Endothelial cell of umbilical vein (primary cell): ENCODE results near the gene SPSB3. TPM values are rescaled to one million over a fixed set of nuclear protein-coding genes. Genes with fewer than 3 reads are reported as not detected.

Source experiments
- BruUV-seq: library from RNA; stranded (reverse); fragments of 400-500 nt; replicated peaks from 2 replicates; lab custom pipeline; 2021; lab: Mats Ljungman, UMichigan
- CTCF ChIA-PET: fragments of 300-600, 350-600 bp; sonication (Branson Sonifier 250); formaldehyde crosslinking; loops from one replicate; lab custom pipeline; 2021; ENCODE audit warnings: antibody characterized with exemption, inconsistent platforms; lab: Charles Lee
- POLR2A ChIA-PET: fragments of 300-600, 350-600 bp; sonication (Branson Sonifier 250); formaldehyde crosslinking; loops from one replicate; lab custom pipeline; 2021; ENCODE audit warnings: antibody characterized with exemption, inconsistent platforms; lab: Charles Lee
- DNase-seq: peaks from one replicate; pipeline ENCODE4 v3.0.0-alpha.2; 2011; ENCODE audit warnings: low read depth, low spot score
- FAIRE-seq: peaks from 2 replicates; lab custom pipeline; 2011; peaks lifted over from hg19 to GRCh38; lab: Jason Lieb, UNC
- H2AFZ ChIP-seq: 2 replicates; pipeline ENCODE4 v1.6.0; 2012; ENCODE audit warnings: low read depth, low read length, control low read depth, inconsistent platforms
- H3K27ac ChIP-seq: 2 replicates; pipeline ENCODE4 v1.5.1; 2011; ENCODE audit warnings: low read depth, mild to moderate bottlenecking, control low read depth, low read length, moderate library complexity; ENCODE audit not compliant: insufficient read depth
- H3K27me3 ChIP-seq, 2 experiments: 2 replicates each; pipeline versions ENCODE4 v1.6.0 to v1.6.1; 2011; ENCODE audit warnings: low read length in 2 of 2, mixed read lengths in 1 of 2; ENCODE audit not compliant: control insufficient read depth in 2 of 2, insufficient read depth in 2 of 2
- H3K36me3 ChIP-seq, 2 experiments: 2 replicates in 1 of 2; 3 replicates in 1 of 2; pipeline ENCODE4 v1.5.1; 2011; ENCODE audit warnings: low read length in 2 of 2, mild to moderate bottlenecking in 1 of 2, moderate library complexity in 1 of 2; ENCODE audit not compliant: control insufficient read depth in 2 of 2, insufficient read depth in 2 of 2; ENCODE audit errors: extremely low read depth in 1 of 2
- H3K4me1 ChIP-seq: 3 replicates; pipeline ENCODE4 v1.5.1; 2011; ENCODE audit warnings: mild to moderate bottlenecking, low read length; ENCODE audit not compliant: control insufficient read depth, insufficient read depth; ENCODE audit errors: extremely low read depth
- H3K4me2 ChIP-seq: 2 replicates; pipeline ENCODE4 v1.6.1; 2011; ENCODE audit warnings: low read length, control low read depth, mixed read lengths; ENCODE audit not compliant: insufficient read depth
- H3K4me3 ChIP-seq, 3 experiments: fragments of 200-600 bp in 1 of 3; sonication (generic), shearing (Covaris generic) in 1 of 3; replicated peaks in 1 of 3; 2 replicates each; pipeline ENCODE4 v1.5.1; 2011 to 2016; ENCODE audit warnings: control low read depth in 3 of 3, low read length in 3 of 3, mild to moderate bottlenecking in 2 of 3, inconsistent platforms in 1 of 3, low read depth in 1 of 3, moderate library complexity in 1 of 3; ENCODE audit not compliant: insufficient read depth in 1 of 3
- H3K79me2 ChIP-seq: 2 replicates; pipeline ENCODE4 v1.6.0; 2012; ENCODE audit warnings: low read length, inconsistent platforms; ENCODE audit not compliant: control insufficient read depth, insufficient read depth
- H3K9ac ChIP-seq: replicated peaks from 2 replicates; pipeline ENCODE3; 2011; ENCODE audit warnings: low read length, control low read depth; ENCODE audit not compliant: insufficient read depth; ENCODE audit errors: extremely low read depth
- H3K9me1 ChIP-seq: replicated peaks from 3 replicates; pipeline ENCODE4 v1.6.0; 2011; ENCODE audit warnings: mild to moderate bottlenecking, low read length; ENCODE audit not compliant: control insufficient read depth, insufficient read depth; ENCODE audit errors: extremely low read depth
- H3K9me3 ChIP-seq: replicated peaks from 2 replicates; pipeline ENCODE4 v1.5.1; 2012; ENCODE audit warnings: low read length, inconsistent platforms; ENCODE audit not compliant: control insufficient read depth, insufficient read depth
- H4K20me1 ChIP-seq: replicated peaks from 2 replicates; pipeline ENCODE3; 2011; ENCODE audit warnings: mild to moderate bottlenecking, low read length; ENCODE audit not compliant: control insufficient read depth, insufficient read depth; ENCODE audit errors: extremely low read depth
- CTCF ChIP-seq, 2 donors: IDR thresholded peaks; 1 replicate in 1 of 2; 2 replicates in 1 of 2; pipeline ENCODE4 v1.5.1; 2011; ENCODE audit warnings: low read length in 2 of 2, mild to moderate bottlenecking in 2 of 2, moderate library complexity in 2 of 2, control low read depth in 1 of 2, inconsistent platforms in 1 of 2, low read depth in 1 of 2; ENCODE audit not compliant: insufficient read depth in 1 of 2; ENCODE audit errors: extremely low read depth in 1 of 2
- EZH2 ChIP-seq: IDR thresholded peaks from 2 replicates; pipeline ENCODE4 v1.6.1; 2012; ENCODE audit warnings: borderline replicate concordance, low read depth, mild to moderate bottlenecking, moderate library complexity, low read length, inconsistent platforms; ENCODE audit not compliant: severe bottlenecking
- GATA2 ChIP-seq: IDR thresholded peaks from 2 replicates; pipeline ENCODE4 v1.7.0; 2011; ENCODE audit warnings: low read depth, mild to moderate bottlenecking, moderate library complexity, mixed read lengths, low read length; ENCODE audit not compliant: insufficient read length, insufficient read depth
- MYC ChIP-seq: IDR thresholded peaks from one replicate; pipeline ENCODE4 v1.6.1; 2011; ENCODE audit warnings: mild to moderate bottlenecking, low read depth, low read length
- POLR2A ChIP-seq: IDR thresholded peaks from 2 replicates; pipeline ENCODE4 v1.6.1; 2012; ENCODE audit warnings: low read depth, mild to moderate bottlenecking, control low read depth, low read length
- POLR2AphosphoS5 ChIP-seq: IDR thresholded peaks from 2 replicates; pipeline ENCODE4 v1.6.1; 2012; ENCODE audit warnings: low read depth, mild to moderate bottlenecking, control low read depth, low read length, moderate library complexity; ENCODE audit not compliant: insufficient read depth
- dilution Hi-C: fragments of 300-500 bp; cut with MboI; formaldehyde crosslinking; loops from one replicate; pipeline ENCODE4 v1.15.0; 2019; ENCODE audit warnings: low sequenced_read_pairs; ENCODE audit not compliant: extremely low pct_ligation_motif_present
- intact Hi-C: fragments of 100-400 bp; cut with micrococcal nuclease; formaldehyde crosslinking; loops from one replicate; pipeline ENCODE4 v1.10.0; 2022
- polyA plus RNA-seq, 4 experiments: library from polyadenylated mRNA; depleted of rRNA in 3 of 4; stranded (reverse) in 3 of 4; unstranded in 1 of 4; fragments of >200 nt; gene quantifications; 2 replicates each; pipeline versions ENCODE4 v1.2.1 to v1.2.3, GENCODE V29; 2011 to 2012; ENCODE audit warnings: missing spikeins in 1 of 4
- total RNA-seq: library from RNA; stranded (reverse); gene quantifications from 2 replicates; pipeline ENCODE4 v1.2.3, GENCODE V29; 2021

SPSB3 gene
- total and polyA plus RNA-seq, 2 donors (not counting 3 experiments of a cell fraction or from before 2014, with no cell fraction given): 39.0 to 86.2 TPM

GRCh38 chr16:1787322-1788094, 5.1 kb upstream of the SPSB3 start:
- CTCF ChIA-PET: no interaction called here
- peaks cover 25% of the 10 kb centered on the region for H3K79me2 ChIP-seq

More at GRCh38 chr16:1787322-1788094, 5.1 kb upstream of the SPSB3 start:
- intact Hi-C loops: loop anchor here (10.0 kb wide), 1 partner anchor 483 kb away; the partner anchor contains the start of gene UBE2I
- Histone ChIP-seq H2AFZ (no peak overlapping the region), H3K9me3 (no peaks in the 10 kb centered on the region), H4K20me1 (no peaks in the 10 kb centered on the region), H3K27me3 (no peaks in the 10 kb centered on the region), H3K36me3 (peaks cover 0 to 23% of the 10 kb centered on the region in 2 experiments), H3K27ac (no peak overlapping the region), H3K4me2 (no peak overlapping the region), H3K9ac (no peak overlapping the region), H3K4me1 (peaks cover 5% of the 10 kb centered on the region), H3K4me3 (no peak overlapping the region), H3K9me1 (no peaks in the 10 kb centered on the region)
- TF ChIP-seq POLR2A (no peak), CTCF (IDR thresholded peaks at IDR 0.05; ENCODE audit: extremely low read depth in 1 of 2, insufficient read depth in 1 of 2, low read depth in 1 of 2, low read length in 2 of 2) (no peak), MYC (no peak), POLR2AphosphoS5 (no peak), GATA2 (no peak), EZH2 (no peak)
- no TSS peak for BruUV-seq
- dilution Hi-C loops: no loop called here
- DNase-seq (no peak), FAIRE-seq (no peak)
- POLR2A ChIA-PET: no interaction called here
